ENCODE data around the gene NUP93.

The NUP93 gene

GRCh38 chr16:56763291-56763916, 33.5 kb downstream of the NUP93 start:
- DNase-seq (ENCODE audit: low read depth): no peak

DNA sequence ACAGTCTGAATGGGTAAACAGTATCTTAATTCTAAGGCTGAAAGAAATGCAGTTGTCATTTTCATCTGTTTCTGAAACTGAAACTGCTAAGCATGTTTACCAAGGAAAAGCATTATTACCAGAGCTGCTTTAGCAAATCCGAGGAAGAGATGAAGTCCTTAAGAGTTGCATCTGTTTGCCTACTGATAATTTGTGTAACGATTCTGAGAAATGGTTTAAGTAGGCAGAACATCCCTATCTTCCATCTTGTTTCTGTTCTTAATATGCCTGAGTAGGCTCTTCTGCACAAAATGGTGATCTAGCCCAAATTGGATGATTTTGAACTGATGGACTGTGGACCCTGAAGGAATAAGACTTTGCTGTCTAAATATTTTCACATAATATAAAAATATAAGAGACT, 34.9 kb downstream of the NUP93 start:
- no peak for DNase-seq (ENCODE audit: low read depth)
- TF ChIP-seq CTCF (IDR thresholded peaks at IDR 0.05; ENCODE audit: low read depth, low read length): no peak
- TF ChIP-seq MYC (IDR thresholded peaks at IDR 0.05; ENCODE audit: low read depth, low read length): no peak
- TF ChIP-seq POLR2A (IDR thresholded peaks at IDR 0.05; ENCODE audit: extremely low read depth, insufficient read length): no peak
- no peak for TF ChIP-seq MAX (IDR thresholded peaks at IDR 0.05; ENCODE audit: low read depth, low read length)
- no peak overlapping the region for H3K4me3 ChIP-seq (ENCODE audit: low read depth, low read length)

More at GRCh38 chr16:56763291-56763916, 33.5 kb downstream of the NUP93 start:
- TF ChIP-seq MAX (IDR thresholded peaks at IDR 0.05; ENCODE audit: low read depth, low read length) (no peak), CTCF (IDR thresholded peaks at IDR 0.05; ENCODE audit: low read depth, low read length) (no peak), POLR2A (IDR thresholded peaks at IDR 0.05; ENCODE audit: extremely low read depth, insufficient read length) (no peak), MYC (IDR thresholded peaks at IDR 0.05; ENCODE audit: low read depth, low read length) (no peak)
- H3K4me3 ChIP-seq (ENCODE audit: low read depth, low read length): no peak overlapping the region

DNA sequence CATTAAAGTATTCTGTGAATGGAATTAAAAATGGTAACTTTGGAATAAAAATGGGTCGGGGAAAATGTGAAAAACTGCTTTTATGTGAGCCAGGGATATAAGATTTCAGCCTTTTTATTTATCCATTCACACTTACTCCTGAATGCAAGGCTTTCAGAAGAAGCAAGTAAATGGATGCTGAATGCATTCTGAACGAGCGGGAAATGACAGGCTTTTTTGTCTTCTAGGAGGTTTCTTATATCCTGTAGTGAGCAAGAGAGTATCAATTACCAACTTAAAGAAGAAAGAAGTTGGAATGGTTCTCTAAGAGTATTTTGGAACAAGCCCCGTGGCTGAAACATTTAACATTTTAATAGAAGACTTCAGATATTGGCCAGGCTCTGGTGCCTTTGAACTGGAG, 36.0 kb downstream of the NUP93 start:
- no peak overlapping the region for H3K4me3 ChIP-seq (ENCODE audit: low read depth, low read length)
- no peak for DNase-seq (ENCODE audit: low read depth)
- TF ChIP-seq MYC (IDR thresholded peaks at IDR 0.05; ENCODE audit: low read depth, low read length) (no peak), POLR2A (IDR thresholded peaks at IDR 0.05; ENCODE audit: extremely low read depth, insufficient read length) (no peak), MAX (IDR thresholded peaks at IDR 0.05; ENCODE audit: low read depth, low read length) (no peak), CTCF (IDR thresholded peaks at IDR 0.05; ENCODE audit: low read depth, low read length) (no peak)

DNA sequence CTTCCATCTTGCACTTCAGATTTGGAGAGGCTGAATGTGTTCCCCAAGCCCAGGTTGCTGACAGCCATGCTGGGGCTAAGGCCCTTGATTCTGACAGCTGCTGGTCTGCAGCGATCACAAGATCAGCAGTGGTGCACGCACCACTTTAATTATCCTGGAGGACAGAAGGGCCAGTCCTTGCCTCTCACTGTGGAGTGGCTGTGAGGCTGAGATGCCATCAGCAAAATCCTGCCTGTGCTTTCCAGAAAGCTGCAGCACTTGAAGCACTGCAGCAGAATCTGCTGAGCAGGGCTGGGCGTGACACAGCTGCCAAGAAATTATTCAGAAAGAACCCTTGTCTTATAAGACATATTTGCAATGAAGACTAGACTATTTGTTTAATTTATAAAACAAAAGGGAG, 37.1 kb downstream of the NUP93 start:
- no peak for TF ChIP-seq MYC (IDR thresholded peaks at IDR 0.05; ENCODE audit: low read depth, low read length)
- no peak overlapping the region for H3K4me3 ChIP-seq (ENCODE audit: low read depth, low read length)
- DNase-seq (ENCODE audit: low read depth): no peak

- DNase-seq (ENCODE audit: low read depth): no peak
- TF ChIP-seq CTCF (IDR thresholded peaks at IDR 0.05; ENCODE audit: low read depth, low read length): no peak
- TF ChIP-seq MAX (IDR thresholded peaks at IDR 0.05; ENCODE audit: low read depth, low read length): no peak
- no peak for TF ChIP-seq POLR2A (IDR thresholded peaks at IDR 0.05; ENCODE audit: extremely low read depth, insufficient read length)
- TF ChIP-seq MYC (IDR thresholded peaks at IDR 0.05; ENCODE audit: low read depth, low read length): no peak
Observed at GRCh38 chr16:56769677-56770076, 39.7 kb downstream of the NUP93 start.

GRCh38 chr16:56771558-56772279, 41.8 kb downstream of the NUP93 start:
- TF ChIP-seq CTCF (IDR thresholded peaks at IDR 0.05; ENCODE audit: low read depth, low read length): no peak
- no peak for TF ChIP-seq POLR2A (IDR thresholded peaks at IDR 0.05; ENCODE audit: extremely low read depth, insufficient read length)
- TF ChIP-seq MYC (IDR thresholded peaks at IDR 0.05; ENCODE audit: low read depth, low read length): no peak
- no peak for TF ChIP-seq MAX (IDR thresholded peaks at IDR 0.05; ENCODE audit: low read depth, low read length)
- no peak overlapping the region for H3K4me3 ChIP-seq (ENCODE audit: low read depth, low read length)
- DNase-seq (ENCODE audit: low read depth): no peak

More at GRCh38 chr16:56769677-56770076, 39.7 kb downstream of the NUP93 start:
- H3K4me3 ChIP-seq (ENCODE audit: low read depth, low read length): no peak overlapping the region
